Esophagus muscularis mucosa (tissue), 3 donors: ENCODE measurements around the gene TRAPPC3L.

Experiments used
- POLR2A ChIP-seq: fragments of 450-650 bp; IDR thresholded peaks from one replicate; pipeline ENCODE4 v1.6.1; 2017; ENCODE audit warnings: antibody characterized with exemption, moderate library complexity, mild to moderate bottlenecking, low read depth
- POLR2AphosphoS5 ChIP-seq, 2 donors: sonication (generic); formaldehyde crosslinking; IDR thresholded peaks; one replicate each; pipeline ENCODE4 v1.6.1; 2017; ENCODE audit warnings: antibody characterized with exemption in 2 of 2
- TF ChIP-seq, protein P1 (sequence below), 3 experiments: fragments of 200-600 bp in 2 of 3; fragments of 450-650 bp in 1 of 3; sonication (generic) in 2 of 3; IDR thresholded peaks; one replicate each; pipeline ENCODE4 v1.5.1; 2017 to 2019; ENCODE audit warnings: antibody characterized with exemption in 3 of 3, mild to moderate bottlenecking in 2 of 3, moderate library complexity in 1 of 3

GRCh38 chr6:116522896-116523295 is 22.6 kb downstream of the TRAPPC3L start:
- TF ChIP-seq, protein P1, sequence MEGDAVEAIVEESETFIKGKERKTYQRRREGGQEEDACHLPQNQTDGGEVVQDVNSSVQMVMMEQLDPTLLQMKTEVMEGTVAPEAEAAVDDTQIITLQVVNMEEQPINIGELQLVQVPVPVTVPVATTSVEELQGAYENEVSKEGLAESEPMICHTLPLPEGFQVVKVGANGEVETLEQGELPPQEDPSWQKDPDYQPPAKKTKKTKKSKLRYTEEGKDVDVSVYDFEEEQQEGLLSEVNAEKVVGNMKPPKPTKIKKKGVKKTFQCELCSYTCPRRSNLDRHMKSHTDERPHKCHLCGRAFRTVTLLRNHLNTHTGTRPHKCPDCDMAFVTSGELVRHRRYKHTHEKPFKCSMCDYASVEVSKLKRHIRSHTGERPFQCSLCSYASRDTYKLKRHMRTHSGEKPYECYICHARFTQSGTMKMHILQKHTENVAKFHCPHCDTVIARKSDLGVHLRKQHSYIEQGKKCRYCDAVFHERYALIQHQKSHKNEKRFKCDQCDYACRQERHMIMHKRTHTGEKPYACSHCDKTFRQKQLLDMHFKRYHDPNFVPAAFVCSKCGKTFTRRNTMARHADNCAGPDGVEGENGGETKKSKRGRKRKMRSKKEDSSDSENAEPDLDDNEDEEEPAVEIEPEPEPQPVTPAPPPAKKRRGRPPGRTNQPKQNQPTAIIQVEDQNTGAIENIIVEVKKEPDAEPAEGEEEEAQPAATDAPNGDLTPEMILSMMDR (IDR thresholded peaks at IDR 0.05), result no peak
- TF ChIP-seq POLR2A (no peak), POLR2AphosphoS5 (IDR thresholded peaks at IDR 0.05) (no peak)
